HG03064 (cell line): Measurements from ENCODE around the gene C2CD4A.

ENCODE experiments used
- ATAC-seq: cut with Tn5 transposase; IDR thresholded peaks from one replicate; pipeline ENCODE4 v1.9.1; 2021; ENCODE audit warnings: low read depth; ENCODE audit not compliant: unreplicated experiment

C2CD4A gene

DNA sequence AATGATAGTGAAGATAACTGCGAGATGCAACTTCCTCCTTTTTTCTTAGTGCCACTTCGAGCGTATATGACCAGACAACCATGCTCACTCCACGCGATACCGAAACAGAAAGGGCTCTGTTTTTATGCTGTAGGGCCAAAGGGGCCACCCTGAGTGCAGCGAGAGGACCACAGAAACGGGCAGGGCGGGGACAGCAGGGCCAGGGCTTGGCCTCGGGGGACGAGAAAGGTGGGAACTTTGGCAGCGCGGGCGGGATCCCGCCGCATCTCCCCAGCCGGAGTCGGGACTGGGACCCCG, 7.0 kb upstream of the C2CD4A start:
- peak; percentile 73 for ATAC-seq

- ATAC-seq: peak; percentile 75
Measured at GRCh38 chr15:62060113-62060895, 6.5 kb upstream of the C2CD4A start, which contains the start of gene VPS13C. Gene VPS13C (minus strand): TSS chr15:62060447. CDS start chr15:62060374, 73 bp downstream.

- peak; percentile 8 for ATAC-seq
Measured at GRCh38 chr15:62060896-62061280, 5.9 kb upstream of the C2CD4A start.

- no peak for ATAC-seq
Measured at GRCh38 chr15:62063825-62064635, 2.7 kb upstream of the C2CD4A start.

- no peak for ATAC-seq
Measured at GRCh38 chr15:62067448-62068044, 769 bp downstream of the C2CD4A start.

DNA sequence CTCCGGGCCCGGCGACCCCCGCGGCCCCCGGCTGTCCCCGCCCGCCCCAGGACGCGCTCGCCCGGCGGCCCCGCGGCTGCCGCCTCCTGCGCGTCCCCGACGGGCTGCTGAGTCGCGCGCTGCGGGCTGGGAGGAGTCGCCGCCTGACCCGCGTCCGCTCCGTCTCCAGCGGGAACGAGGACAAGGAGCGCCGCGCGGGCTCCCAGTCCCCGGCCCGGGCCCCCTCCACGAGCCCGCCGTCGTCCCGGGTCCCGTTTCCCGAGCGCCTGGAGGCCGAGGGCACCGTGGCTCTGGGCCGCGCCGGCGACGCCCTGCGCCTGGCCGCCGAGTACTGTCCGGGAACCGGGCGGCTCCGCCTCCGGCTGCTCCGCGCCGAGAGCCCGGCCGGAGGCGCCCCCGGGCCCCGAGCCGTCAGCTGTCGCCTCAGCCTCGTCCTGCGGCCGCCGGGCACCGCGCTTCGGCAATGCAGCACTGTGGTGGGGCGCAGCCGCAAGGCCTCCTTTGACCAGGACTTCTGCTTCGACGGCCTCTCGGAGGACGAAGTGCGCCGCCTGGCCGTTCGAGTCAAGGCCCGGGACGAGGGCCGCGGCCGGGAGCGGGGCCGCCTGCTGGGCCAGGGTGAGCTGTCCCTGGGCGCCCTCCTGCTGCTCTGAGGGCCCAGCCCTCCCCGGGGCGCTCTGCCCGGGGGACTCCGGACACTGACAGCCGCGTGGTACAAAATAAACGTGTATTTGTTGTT, 1.5 kb downstream of the C2CD4A start:
- ATAC-seq: no peak

- ATAC-seq: no peak
Measured at GRCh38 chr15:62068810-62069167, 2.0 kb downstream of the C2CD4A start.

- ATAC-seq: no peak
Measured at GRCh38 chr15:62069551-62069950, 2.8 kb downstream of the C2CD4A start.

DNA sequence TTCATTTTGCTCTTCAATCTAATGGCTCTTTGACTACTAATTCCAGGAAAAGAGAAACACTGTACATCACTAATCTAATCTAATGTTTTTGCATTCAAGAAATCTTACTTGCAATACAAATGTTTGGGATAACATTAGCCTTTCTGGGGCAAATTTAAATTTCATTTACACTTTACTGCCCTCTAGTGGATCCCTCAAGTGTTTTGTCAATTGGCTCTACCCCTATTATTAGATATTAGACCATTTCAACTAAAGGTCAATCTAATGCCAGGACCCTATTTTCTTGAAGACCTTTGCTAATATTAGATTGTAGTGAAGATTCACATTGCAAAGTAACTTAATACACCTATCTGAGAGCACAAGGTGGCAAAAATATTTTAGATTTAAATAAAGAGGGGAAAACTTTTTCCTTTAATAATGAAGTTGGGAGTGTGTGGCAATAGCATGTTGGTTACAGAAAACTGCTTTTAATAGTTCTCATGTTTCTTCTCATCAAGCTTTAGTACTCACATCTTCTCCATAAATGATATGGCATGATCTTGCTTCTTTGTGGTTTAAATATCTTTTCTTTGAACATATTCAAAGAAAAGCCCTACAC, 5.0 kb downstream of the C2CD4A start:
- no peak for ATAC-seq

GRCh38 chr15:62075595-62076277, 9.0 kb downstream of the C2CD4A start:
- ATAC-seq: no peak

- ATAC-seq: no peak
Measured at GRCh38 chr15:62079594-62079993, 12.8 kb downstream of the C2CD4A start.

DNA sequence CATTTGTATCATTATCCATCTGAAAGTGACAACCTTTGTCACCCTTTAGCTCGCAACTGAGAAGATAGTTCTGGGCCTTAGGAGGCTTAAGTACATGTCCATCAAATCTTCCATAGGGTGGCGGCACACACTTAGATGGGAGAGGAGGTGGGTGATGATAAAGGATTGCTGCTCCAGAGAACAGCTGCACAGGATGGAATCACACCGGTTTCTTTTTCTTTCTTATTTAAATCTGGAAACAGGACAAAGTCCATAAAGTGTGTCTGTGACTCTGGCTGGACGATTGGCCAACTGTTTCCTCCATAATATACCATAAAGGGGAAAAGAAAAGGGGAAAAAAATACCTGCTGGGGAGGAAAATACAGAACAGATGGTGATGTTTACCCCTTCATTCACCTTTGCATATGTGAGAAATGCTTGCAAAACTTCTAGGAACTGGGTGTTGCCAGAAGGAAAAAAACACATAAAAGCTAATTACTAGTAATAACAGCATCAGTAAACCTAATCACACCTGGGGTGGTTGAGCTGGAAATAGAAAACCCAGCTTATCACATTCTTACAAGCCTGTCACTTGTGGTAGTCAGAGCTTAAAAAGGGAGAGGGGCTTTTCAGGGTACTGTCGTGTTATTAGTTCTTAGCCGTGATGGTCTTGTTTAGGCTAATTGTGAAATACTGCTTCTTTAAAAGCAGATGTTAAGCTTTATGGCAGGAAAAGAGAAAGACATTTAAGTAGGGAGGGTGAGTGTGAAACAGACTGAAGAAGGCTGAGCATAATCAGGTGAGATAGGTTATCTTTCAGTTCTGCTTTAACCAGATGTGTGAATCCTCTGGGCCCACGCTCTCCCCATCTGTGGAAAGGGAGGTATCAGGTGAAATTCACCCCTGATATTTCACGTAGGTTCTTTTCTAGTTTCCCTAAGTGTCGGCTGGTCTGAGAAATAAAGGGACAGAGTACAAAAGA, 16.7 kb downstream of the C2CD4A start:
- no peak for ATAC-seq

DNA sequence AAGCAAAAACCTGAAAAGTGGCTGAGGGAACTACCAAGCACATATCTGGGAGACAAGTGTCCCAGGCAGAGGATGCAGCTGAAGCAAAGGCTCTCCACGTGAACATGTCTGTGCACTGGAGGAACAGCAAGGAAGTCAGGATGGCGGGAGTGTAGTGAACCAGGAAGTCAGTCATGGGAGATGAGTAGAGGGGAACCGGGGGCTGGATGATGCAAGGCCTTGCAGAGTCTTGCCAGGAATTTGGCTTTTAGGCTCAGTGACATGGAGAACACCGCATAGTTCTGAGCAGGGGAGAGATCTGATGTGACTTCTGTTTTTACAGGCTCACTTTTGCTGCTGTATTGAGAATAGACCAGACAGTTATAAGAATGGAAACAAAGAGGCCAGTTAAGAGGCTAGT, 19.0 kb downstream of the C2CD4A start:
- ATAC-seq: no peak

- no peak for ATAC-seq
Measured at GRCh38 chr15:62087671-62088352, 21.0 kb downstream of the C2CD4A start.

DNA sequence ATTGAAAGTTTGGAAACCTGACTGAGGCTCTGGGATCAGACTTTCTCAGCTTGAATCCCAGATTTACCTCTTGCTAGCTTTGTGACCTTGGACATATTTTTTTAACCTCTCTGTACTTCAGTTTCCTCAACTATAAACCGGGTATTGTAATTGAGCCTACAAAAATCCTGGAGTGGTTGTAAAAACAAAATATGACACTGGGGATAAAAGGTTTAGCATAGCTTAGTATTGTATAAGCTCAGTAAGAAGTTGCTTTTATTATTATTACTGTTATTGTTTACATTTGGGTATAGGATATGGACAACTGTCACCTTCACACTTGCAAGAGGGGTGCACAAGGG, 21.5 kb downstream of the C2CD4A start:
- no peak for ATAC-seq

GRCh38 chr15:62089616-62090015, 22.8 kb downstream of the C2CD4A start:
- no peak for ATAC-seq

DNA sequence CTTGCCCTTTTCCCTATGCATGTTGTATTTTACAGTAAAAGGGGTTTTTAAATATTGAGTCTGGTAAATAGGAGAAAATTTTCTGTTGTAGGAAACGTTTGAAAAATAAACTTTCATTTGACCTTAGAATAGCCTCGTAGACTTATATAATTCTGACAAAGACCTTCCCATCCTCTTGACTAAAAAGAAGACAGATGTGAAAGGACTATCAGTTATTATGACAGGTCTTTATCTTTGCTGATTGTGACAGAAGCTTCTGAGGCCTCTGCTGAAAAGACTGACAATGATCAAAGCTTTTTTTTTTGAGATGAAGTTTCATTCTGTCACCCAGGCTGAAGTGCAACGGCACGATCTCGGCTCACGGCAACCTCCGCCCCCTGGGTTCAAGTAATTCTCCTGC, 24.2 kb downstream of the C2CD4A start:
- ATAC-seq: no peak

GRCh38 chr15:62093809-62094208, 27.0 kb downstream of the C2CD4A start:
- ATAC-seq: no peak
